ENCODE measurements around the gene VPS36. TPM values are rescaled to one million over a fixed set of nuclear protein-coding genes. Genes with fewer than 3 reads are reported as not detected.

Gene VPS36
- total and polyA plus RNA-seq, 2 of the 8 experiments (the other 6 are each of a cell fraction or from before 2014, with no cell fraction given), result 14.1 to 19.8 TPM

DNA sequence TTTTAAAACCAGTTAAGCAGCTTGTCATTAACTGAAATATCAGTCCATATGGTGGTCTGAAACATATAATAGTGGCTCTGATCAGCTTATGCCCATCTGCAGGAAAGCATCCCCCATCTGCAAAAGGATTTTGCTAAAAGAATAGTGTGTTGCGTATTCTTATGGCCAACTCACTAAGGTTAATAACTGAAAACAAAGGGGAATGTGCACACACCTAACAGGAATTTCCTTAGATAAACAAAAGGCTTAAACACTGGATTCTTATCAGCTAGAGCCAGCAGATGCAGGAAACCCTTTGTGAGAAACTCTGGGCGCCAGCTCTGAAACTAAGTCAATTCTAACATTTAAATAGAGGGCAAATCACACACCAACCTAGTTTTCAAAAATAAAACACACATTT lies 22.1 kb downstream of the VPS36 start (continued):
- TF ChIP-seq, protein P1, sequence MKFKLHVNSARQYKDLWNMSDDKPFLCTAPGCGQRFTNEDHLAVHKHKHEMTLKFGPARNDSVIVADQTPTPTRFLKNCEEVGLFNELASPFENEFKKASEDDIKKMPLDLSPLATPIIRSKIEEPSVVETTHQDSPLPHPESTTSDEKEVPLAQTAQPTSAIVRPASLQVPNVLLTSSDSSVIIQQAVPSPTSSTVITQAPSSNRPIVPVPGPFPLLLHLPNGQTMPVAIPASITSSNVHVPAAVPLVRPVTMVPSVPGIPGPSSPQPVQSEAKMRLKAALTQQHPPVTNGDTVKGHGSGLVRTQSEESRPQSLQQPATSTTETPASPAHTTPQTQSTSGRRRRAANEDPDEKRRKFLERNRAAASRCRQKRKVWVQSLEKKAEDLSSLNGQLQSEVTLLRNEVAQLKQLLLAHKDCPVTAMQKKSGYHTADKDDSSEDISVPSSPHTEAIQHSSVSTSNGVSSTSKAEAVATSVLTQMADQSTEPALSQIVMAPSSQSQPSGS (IDR thresholded peaks at IDR 0.05; ENCODE audit: low read length), result no peak
- TF ChIP-seq, protein P2, sequence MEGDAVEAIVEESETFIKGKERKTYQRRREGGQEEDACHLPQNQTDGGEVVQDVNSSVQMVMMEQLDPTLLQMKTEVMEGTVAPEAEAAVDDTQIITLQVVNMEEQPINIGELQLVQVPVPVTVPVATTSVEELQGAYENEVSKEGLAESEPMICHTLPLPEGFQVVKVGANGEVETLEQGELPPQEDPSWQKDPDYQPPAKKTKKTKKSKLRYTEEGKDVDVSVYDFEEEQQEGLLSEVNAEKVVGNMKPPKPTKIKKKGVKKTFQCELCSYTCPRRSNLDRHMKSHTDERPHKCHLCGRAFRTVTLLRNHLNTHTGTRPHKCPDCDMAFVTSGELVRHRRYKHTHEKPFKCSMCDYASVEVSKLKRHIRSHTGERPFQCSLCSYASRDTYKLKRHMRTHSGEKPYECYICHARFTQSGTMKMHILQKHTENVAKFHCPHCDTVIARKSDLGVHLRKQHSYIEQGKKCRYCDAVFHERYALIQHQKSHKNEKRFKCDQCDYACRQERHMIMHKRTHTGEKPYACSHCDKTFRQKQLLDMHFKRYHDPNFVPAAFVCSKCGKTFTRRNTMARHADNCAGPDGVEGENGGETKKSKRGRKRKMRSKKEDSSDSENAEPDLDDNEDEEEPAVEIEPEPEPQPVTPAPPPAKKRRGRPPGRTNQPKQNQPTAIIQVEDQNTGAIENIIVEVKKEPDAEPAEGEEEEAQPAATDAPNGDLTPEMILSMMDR (IDR thresholded peaks at IDR 0.05; ENCODE audit: control extremely low read depth in 1 of 3, insufficient read depth in 1 of 3, low read depth in 1 of 3, low read length in 3 of 3), result no peak
- no peak for TF ChIP-seq MAFK (IDR thresholded peaks at IDR 0.05; ENCODE audit: low read depth, low read length)
- no peak for TF ChIP-seq EP300 (IDR thresholded peaks at IDR 0.05; ENCODE audit: borderline replicate concordance in 1 of 2, low read depth in 2 of 2, low read length in 2 of 2)
- TF ChIP-seq TEAD4 (IDR thresholded peaks at IDR 0.05; ENCODE audit: low read depth, low read length), result no peak
- no peak for TF ChIP-seq RNF2 (IDR thresholded peaks at IDR 0.05; ENCODE audit: borderline replicate concordance, low read depth, low read length, missing control alignments, poor library complexity, severe bottlenecking)
- no peak for TF ChIP-seq SP2 (IDR thresholded peaks at IDR 0.05; ENCODE audit: low read length)

Measured in H1 (cell line).